Dendritic cell treated with granulocyte-macrophage colony-stimulating factor and Interleukin-4, amounts not matched to agents 40 ng/mL and 50 ng/mL, for 4 days (primary cell): ENCODE results near the gene STAU1.
"Not testable (repeated sequence)": the region's sequence is repeated elsewhere in the genome, so short reads cannot be mapped to it uniquely, and the experiment has no call there.

Source experiments
- H3K27ac Mint-ChIP-seq: one replicate; pipeline ENCODE4 v1.8.0; 2022; ENCODE audit warnings: mild to moderate bottlenecking, mixed read lengths
- H3K27me3 Mint-ChIP-seq: one replicate; pipeline ENCODE4 v1.8.0; 2022; ENCODE audit warnings: mild to moderate bottlenecking, mixed read lengths
- H3K36me3 Mint-ChIP-seq: one replicate; pipeline ENCODE4 v1.8.0; 2022; ENCODE audit warnings: low read depth, mixed read lengths
- H3K4me1 Mint-ChIP-seq: one replicate; pipeline ENCODE4 v1.8.0; 2022; ENCODE audit warnings: low read depth, mixed read lengths
- H3K4me3 Mint-ChIP-seq: one replicate; pipeline ENCODE4 v1.8.0; 2022; ENCODE audit warnings: mild to moderate bottlenecking, moderate library complexity, mixed read lengths
- H3K9me3 Mint-ChIP-seq: one replicate; pipeline ENCODE4 v1.8.0; 2022; ENCODE audit warnings: mixed read lengths
- intact Hi-C: fragments of 100-400 bp; cut with micrococcal nuclease; formaldehyde crosslinking; loops from one replicate; pipeline ENCODE4 v1.15.0; 2022

STAU1 gene

DNA sequence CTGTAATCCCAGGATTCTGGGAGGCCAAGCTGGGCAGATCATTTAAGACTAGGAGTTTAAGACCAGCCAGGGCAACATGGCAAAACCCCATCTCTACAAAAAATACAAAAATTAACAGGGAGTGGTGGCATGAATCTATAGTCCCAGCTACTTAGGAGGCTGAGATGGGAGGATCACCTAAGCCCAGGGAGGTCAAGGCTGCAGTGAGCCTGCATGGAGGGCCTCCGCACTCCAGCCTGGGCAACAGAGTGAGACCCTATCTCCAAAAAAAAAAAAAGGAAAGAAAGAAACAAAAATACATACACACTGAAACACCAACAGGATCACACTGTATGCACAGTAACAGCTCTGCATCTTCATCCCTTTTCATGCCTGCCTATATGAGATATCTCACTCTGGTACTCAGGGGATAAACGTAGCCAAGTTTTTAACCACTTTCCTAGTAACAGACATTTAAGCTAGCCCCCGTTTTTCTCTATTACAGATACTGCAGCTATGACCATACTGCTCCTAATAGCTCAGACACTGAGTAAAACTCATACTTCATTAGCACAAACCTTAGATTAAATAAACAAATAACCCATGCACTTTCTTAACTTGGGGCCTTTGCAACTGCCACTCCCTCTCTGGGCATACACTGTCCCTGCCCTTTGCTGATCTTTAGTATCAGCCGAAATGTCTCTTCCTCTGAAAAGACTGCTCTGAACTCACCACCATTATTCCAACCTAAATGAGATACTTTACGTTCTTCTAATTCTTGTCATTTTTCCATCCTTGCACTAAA, 41.5 kb downstream of the STAU1 start:
- Mint-ChIP-seq H3K27me3 (no peaks in the 10 kb centered on the region), H3K4me1 (no peaks in the 10 kb centered on the region), H3K9me3 (no peaks in the 10 kb centered on the region), H3K27ac (no peak overlapping the region), H3K36me3 (peaks cover 86% of the 10 kb centered on the region), H3K4me3 (no peak overlapping the region)
- intact Hi-C loops = no loop called here

- intact Hi-C loops = no loop called here
Observed at GRCh38 chr20:49140834-49141233, 47.3 kb downstream of the STAU1 start.

DNA sequence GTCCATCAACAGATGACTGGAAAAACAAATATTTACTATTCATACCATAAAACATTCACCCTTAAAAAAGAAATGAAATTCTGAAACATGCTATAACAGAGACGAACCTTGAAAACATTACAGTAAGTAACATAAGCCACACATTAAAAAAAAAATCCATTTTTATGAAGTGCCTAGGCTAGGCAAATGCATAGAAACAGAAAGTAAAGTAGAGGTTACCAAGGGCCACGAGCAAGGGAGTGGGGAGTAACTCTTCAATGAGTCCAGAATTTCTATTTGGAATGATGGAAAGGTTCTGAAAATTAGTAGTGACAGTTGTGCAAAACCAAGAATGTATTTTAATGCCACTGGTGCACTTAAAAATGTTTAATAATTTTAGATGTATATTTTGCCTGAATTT, 47.7 kb downstream of the STAU1 start:
- Mint-ChIP-seq H3K27me3 (no peaks in the 10 kb centered on the region), H3K4me1 (no peaks in the 10 kb centered on the region), H3K9me3 (no peaks in the 10 kb centered on the region), H3K36me3 (peaks cover 58% of the 10 kb centered on the region), H3K27ac (no peak overlapping the region), H3K4me3 (no peak overlapping the region)
- intact Hi-C loops = no loop called here

More at GRCh38 chr20:49140834-49141233, 47.3 kb downstream of the STAU1 start:
- no peaks in the 10 kb centered on the region for H3K27me3 Mint-ChIP-seq
- peaks cover 58% of the 10 kb centered on the region for H3K36me3 Mint-ChIP-seq
- no peak overlapping the region for H3K27ac Mint-ChIP-seq
- no peaks in the 10 kb centered on the region for H3K4me1 Mint-ChIP-seq
- H3K9me3 Mint-ChIP-seq = no peaks in the 10 kb centered on the region
- H3K4me3 Mint-ChIP-seq = no peak overlapping the region

DNA sequence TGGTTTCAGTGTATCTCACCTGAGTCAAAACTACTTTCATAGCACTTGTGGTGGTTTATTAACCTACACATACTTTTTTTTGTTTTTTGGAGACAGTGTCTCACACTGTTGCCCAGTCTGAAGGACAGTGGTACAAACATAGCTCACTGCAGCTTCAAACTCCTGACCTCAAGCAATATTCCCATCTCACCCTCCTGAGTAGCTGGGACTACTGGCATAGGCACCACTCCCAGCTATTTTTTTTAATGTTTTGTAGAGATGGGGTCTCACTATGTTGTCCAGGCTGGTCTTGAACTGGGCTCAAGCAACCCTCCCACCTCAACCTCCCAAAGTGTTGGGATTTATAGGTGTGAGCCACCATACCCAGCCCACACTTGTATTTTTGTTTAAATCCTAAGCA, 49.7 kb downstream of the STAU1 start:
- Mint-ChIP-seq H3K36me3 (peaks cover 61% of the 10 kb centered on the region), H3K4me1 (peaks cover 4% of the 10 kb centered on the region)

GRCh38 chr20:49136817-49137571, 51.1 kb downstream of the STAU1 start:
- no peak overlapping the region for H3K4me3 Mint-ChIP-seq
- no peaks in the 10 kb centered on the region for H3K9me3 Mint-ChIP-seq
- peaks cover 6% of the 10 kb centered on the region for H3K4me1 Mint-ChIP-seq
- H3K36me3 Mint-ChIP-seq = peaks cover 69% of the 10 kb centered on the region
- H3K27ac Mint-ChIP-seq = no peak overlapping the region
- intact Hi-C loops = no loop called here
- H3K27me3 Mint-ChIP-seq = no peaks in the 10 kb centered on the region

More for the DNA sequence above, 49.7 kb downstream of the STAU1 start:
- no peaks in the 10 kb centered on the region for H3K27me3 Mint-ChIP-seq
- no peak overlapping the region for H3K4me3 Mint-ChIP-seq
- no peak overlapping the region for H3K27ac Mint-ChIP-seq
- no peaks in the 10 kb centered on the region for H3K9me3 Mint-ChIP-seq
- intact Hi-C loops = no loop called here

- H3K9me3 Mint-ChIP-seq, H3K27me3 Mint-ChIP-seq, H3K27ac Mint-ChIP-seq, H3K4me1 Mint-ChIP-seq, intact Hi-C loops, H3K4me3 Mint-ChIP-seq: not testable (repeated sequence)
- H3K36me3 Mint-ChIP-seq = peaks cover 89% of the 10 kb centered on the region
Observed at GRCh38 chr20:49134797-49135196, 53.3 kb downstream of the STAU1 start.

GRCh38 chr20:49133571-49133970, 54.6 kb downstream of the STAU1 start:
- H3K36me3 Mint-ChIP-seq = peaks cover 81% of the 10 kb centered on the region
- intact Hi-C loops = loop anchor here (1.0 kb wide), 1 partner anchor 84 kb away; no protein-coding TSS in a partner anchor
- no peak overlapping the region for H3K4me3 Mint-ChIP-seq
- no peaks in the 10 kb centered on the region for H3K27me3 Mint-ChIP-seq
- peaks cover 6% of the 10 kb centered on the region for H3K4me1 Mint-ChIP-seq
- no peaks in the 10 kb centered on the region for H3K9me3 Mint-ChIP-seq
- no peak overlapping the region for H3K27ac Mint-ChIP-seq

- intact Hi-C loops = loop anchor here (1.0 kb wide), 1 partner anchor 84 kb away; no protein-coding TSS in a partner anchor
- Mint-ChIP-seq H3K4me1 (peaks cover 6% of the 10 kb centered on the region), H3K36me3 (peaks cover 81% of the 10 kb centered on the region), H3K27me3 (no peaks in the 10 kb centered on the region), H3K27ac (no peak overlapping the region), H3K4me3 (no peak overlapping the region), H3K9me3 (no peaks in the 10 kb centered on the region)
Observed at GRCh38 chr20:49132995-49133478, 55.1 kb downstream of the STAU1 start.

GRCh38 chr20:49123982-49124381, 64.2 kb downstream of the STAU1 start:
- Mint-ChIP-seq H3K27ac (no peak overlapping the region), H3K4me3 (no peak overlapping the region), H3K4me1 (no peaks in the 10 kb centered on the region), H3K9me3 (no peaks in the 10 kb centered on the region), H3K27me3 (no peaks in the 10 kb centered on the region), H3K36me3 (peaks cover 93% of the 10 kb centered on the region)
- intact Hi-C loops = no loop called here

- no peaks in the 10 kb centered on the region for H3K27me3 Mint-ChIP-seq
- intact Hi-C loops = no loop called here
- peaks cover 96% of the 10 kb centered on the region for H3K36me3 Mint-ChIP-seq
Observed at GRCh38 chr20:49122920-49123319, 65.2 kb downstream of the STAU1 start.

DNA sequence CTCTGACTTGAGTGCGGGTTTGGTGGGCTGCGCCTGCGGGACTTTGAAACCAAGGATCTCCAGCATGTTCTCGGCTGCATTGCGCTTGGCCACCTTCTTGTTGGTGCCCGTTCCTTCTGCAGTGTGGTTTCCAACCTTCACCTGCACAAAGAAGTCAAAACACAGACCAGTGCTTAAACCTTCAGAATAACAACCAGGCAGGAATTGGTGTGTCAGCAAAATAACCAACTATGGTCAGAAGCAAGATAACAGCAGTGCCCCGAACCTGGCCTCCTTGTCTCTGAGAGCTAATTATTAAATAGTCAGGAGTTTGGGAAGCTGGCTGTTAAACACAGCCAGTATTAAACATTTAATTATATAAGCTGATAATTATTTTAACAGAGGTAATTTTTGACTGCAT, 68.1 kb downstream of the STAU1 start:
- Mint-ChIP-seq H3K27me3 (no peaks in the 10 kb centered on the region), H3K9me3 (no peaks in the 10 kb centered on the region), H3K27ac (no peak overlapping the region), H3K4me3 (no peak overlapping the region), H3K4me1 (no peaks in the 10 kb centered on the region), H3K36me3 (peaks cover 98% of the 10 kb centered on the region)
- intact Hi-C loops = no loop called here

More at GRCh38 chr20:49122920-49123319, 65.2 kb downstream of the STAU1 start:
- Mint-ChIP-seq H3K27ac (no peak overlapping the region), H3K9me3 (no peaks in the 10 kb centered on the region), H3K4me3 (no peak overlapping the region), H3K4me1 (no peaks in the 10 kb centered on the region)

- Mint-ChIP-seq H3K4me3 (no peak overlapping the region), H3K36me3 (peaks cover 99% of the 10 kb centered on the region), H3K9me3 (no peaks in the 10 kb centered on the region), H3K27ac (no peak overlapping the region), H3K27me3 (no peaks in the 10 kb centered on the region), H3K4me1 (no peaks in the 10 kb centered on the region)
- intact Hi-C loops = no loop called here
Observed at GRCh38 chr20:49118307-49118706, 69.8 kb downstream of the STAU1 start.

GRCh38 chr20:49115564-49115963, 72.6 kb downstream of the STAU1 start:
- Mint-ChIP-seq H3K4me3 (no peak overlapping the region), H3K9me3 (no peaks in the 10 kb centered on the region)

DNA sequence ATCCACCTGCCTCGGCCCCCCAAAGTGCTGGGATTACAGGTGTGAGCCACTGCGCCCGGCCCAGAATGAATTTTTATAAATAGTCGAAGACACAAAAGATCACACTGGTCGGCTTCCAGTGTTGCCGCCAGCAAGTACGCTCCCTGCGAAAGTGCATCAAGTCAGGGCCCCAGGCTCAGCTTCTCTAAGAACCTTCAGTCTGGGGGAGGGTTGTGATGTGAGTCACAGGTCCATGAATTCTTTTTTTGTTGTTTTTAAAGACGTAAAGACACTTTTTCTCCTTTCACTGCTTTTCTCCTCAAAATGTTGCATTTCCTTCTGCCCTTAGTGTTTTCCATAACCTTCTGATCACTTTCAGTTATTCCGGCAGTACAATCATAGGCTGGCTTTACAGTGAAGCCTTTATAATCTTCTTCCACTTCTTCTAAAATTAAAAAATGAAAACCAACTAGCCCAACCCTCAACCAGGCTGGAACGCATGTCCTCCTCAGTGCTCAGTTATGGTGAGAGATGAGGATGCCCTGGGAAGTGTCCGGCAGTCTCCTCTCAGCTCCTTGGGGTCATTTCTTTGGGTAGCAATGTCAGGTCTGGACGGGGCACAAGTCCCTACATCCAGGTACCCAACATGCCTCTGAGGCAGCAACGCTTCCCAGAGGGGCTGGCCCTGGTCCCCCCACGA, 75.4 kb downstream of the STAU1 start:
- H3K4me3 Mint-ChIP-seq = no peak overlapping the region
- peaks cover 89% of the 10 kb centered on the region for H3K36me3 Mint-ChIP-seq
- no peak overlapping the region for H3K27ac Mint-ChIP-seq
- no peaks in the 10 kb centered on the region for H3K27me3 Mint-ChIP-seq
- no peaks in the 10 kb centered on the region for H3K4me1 Mint-ChIP-seq
- intact Hi-C loops = no loop called here
- no peaks in the 10 kb centered on the region for H3K9me3 Mint-ChIP-seq

More at GRCh38 chr20:49115564-49115963, 72.6 kb downstream of the STAU1 start:
- intact Hi-C loops = no loop called here
- H3K27ac Mint-ChIP-seq = no peak overlapping the region
- H3K36me3 Mint-ChIP-seq = peaks cover 94% of the 10 kb centered on the region
- no peaks in the 10 kb centered on the region for H3K4me1 Mint-ChIP-seq
- no peaks in the 10 kb centered on the region for H3K27me3 Mint-ChIP-seq
